Measurements from ENCODE around the gene SNX19.

- TF ChIP-seq, protein P1, sequence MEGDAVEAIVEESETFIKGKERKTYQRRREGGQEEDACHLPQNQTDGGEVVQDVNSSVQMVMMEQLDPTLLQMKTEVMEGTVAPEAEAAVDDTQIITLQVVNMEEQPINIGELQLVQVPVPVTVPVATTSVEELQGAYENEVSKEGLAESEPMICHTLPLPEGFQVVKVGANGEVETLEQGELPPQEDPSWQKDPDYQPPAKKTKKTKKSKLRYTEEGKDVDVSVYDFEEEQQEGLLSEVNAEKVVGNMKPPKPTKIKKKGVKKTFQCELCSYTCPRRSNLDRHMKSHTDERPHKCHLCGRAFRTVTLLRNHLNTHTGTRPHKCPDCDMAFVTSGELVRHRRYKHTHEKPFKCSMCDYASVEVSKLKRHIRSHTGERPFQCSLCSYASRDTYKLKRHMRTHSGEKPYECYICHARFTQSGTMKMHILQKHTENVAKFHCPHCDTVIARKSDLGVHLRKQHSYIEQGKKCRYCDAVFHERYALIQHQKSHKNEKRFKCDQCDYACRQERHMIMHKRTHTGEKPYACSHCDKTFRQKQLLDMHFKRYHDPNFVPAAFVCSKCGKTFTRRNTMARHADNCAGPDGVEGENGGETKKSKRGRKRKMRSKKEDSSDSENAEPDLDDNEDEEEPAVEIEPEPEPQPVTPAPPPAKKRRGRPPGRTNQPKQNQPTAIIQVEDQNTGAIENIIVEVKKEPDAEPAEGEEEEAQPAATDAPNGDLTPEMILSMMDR (IDR thresholded peaks at IDR 0.05; ENCODE audit: poor library complexity, severe bottlenecking): peak; percentile 50
- no peak for TF ChIP-seq POLR2AphosphoS5 (IDR thresholded peaks at IDR 0.05)
These were observed 88.6 kb downstream of the SNX19 start for GRCh38 chr11:130827451-130828377.
